GM23248 (cell line): ENCODE data around the gene SAMD7. TPM values are rescaled to one million over a fixed set of nuclear protein-coding genes. Genes with fewer than 3 reads are reported as not detected.

Source experiments
- DNase-seq: peaks from one replicate; pipeline ENCODE4 v3.0.0-alpha.2; 2015
- H2AFZ ChIP-seq: fragments of 200-600 bp; sonication (generic); 2 replicates; pipeline ENCODE4 v1.6.1; 2016; ENCODE audit warnings: antibody characterized with exemption
- H3F3A ChIP-seq: fragments of 200-600 bp; sonication (generic); 2 replicates; pipeline ENCODE4 v1.6.1; 2016; ENCODE audit warnings: mild to moderate bottlenecking, antibody characterized with exemption, mixed run types; ENCODE audit not compliant: insufficient read depth
- H3K27ac ChIP-seq: fragments of 200-600 bp; sonication (generic); 2 replicates; pipeline ENCODE4 v1.5.1; 2016; ENCODE audit warnings: mild to moderate bottlenecking
- H3K27me3 ChIP-seq: fragments of 200-600 bp; sonication (generic); replicated peaks from 2 replicates; pipeline ENCODE4 v1.6.1; 2016; ENCODE audit warnings: mild to moderate bottlenecking; ENCODE audit not compliant: insufficient read depth
- H3K36me3 ChIP-seq: fragments of 200-600 bp; sonication (generic); 2 replicates; pipeline ENCODE4 v1.6.1; 2016; ENCODE audit warnings: low read depth, mild to moderate bottlenecking
- H3K4me1 ChIP-seq: fragments of 200-600 bp; sonication (generic); 2 replicates; pipeline ENCODE4 v1.6.1; 2016; ENCODE audit warnings: mild to moderate bottlenecking; ENCODE audit not compliant: insufficient read depth
- H3K4me2 ChIP-seq: fragments of 200-600 bp; sonication (generic); one replicate; pipeline ENCODE4 v1.6.1; 2016; ENCODE audit warnings: mild to moderate bottlenecking; ENCODE audit not compliant: unreplicated experiment
- H3K4me3 ChIP-seq: fragments of 200-600 bp; sonication (generic); 2 replicates; pipeline ENCODE4 v1.5.1; 2016; ENCODE audit warnings: mild to moderate bottlenecking
- H3K79me2 ChIP-seq: fragments of 200-600 bp; sonication (generic); 2 replicates; pipeline ENCODE4 v1.6.1; 2016; ENCODE audit warnings: mild to moderate bottlenecking; ENCODE audit not compliant: insufficient read depth
- H3K9ac ChIP-seq: fragments of 200-600 bp; sonication (generic); 2 replicates; pipeline ENCODE4 v1.6.1; 2016; ENCODE audit warnings: mild to moderate bottlenecking
- H3K9me2 ChIP-seq: fragments of 200-600 bp; sonication (generic); 2 replicates; pipeline ENCODE4 v1.6.1; 2016; ENCODE audit warnings: mixed run types, mild to moderate bottlenecking, moderate library complexity; ENCODE audit not compliant: insufficient read depth
- H3K9me3 ChIP-seq: fragments of 200-600 bp; sonication (generic); one replicate; pipeline ENCODE4 v1.6.1; 2017; ENCODE audit warnings: low read depth
- H4K20me1 ChIP-seq: fragments of 200-600 bp; sonication (generic); 2 replicates; pipeline ENCODE4 v1.6.0; 2016; ENCODE audit not compliant: insufficient read depth
- EZH2 ChIP-seq: fragments of 200-600 bp; sonication (generic); IDR thresholded peaks from 2 replicates; pipeline ENCODE4 v1.6.1; 2018; ENCODE audit warnings: antibody characterized with exemption, mild to moderate bottlenecking; ENCODE audit not compliant: insufficient read depth, poor library complexity, severe bottlenecking
- EZH2phosphoT487 ChIP-seq: fragments of 200-600 bp; sonication (generic); IDR thresholded peaks from 2 replicates; pipeline ENCODE4 v1.6.1; 2018; ENCODE audit warnings: antibody characterized with exemption, moderate library complexity, mild to moderate bottlenecking, low read depth; ENCODE audit not compliant: insufficient read depth
- WGBS, 2 experiments: methylation state at CpG; one replicate each; pipeline ENCODE4 v1.1.6; 2015 to 2017; ENCODE audit warnings: low lambda C conversion rate in 2 of 2, low coverage in 1 of 2; ENCODE audit errors: missing lambda C conversion rate in 2 of 2; 5-methylcytosine and 5-hydroxymethylcytosine counted together
- in situ Hi-C: fragments of 300-500 bp; cut with MboI; formaldehyde crosslinking; loops from 2 replicates; pipeline ENCODE4 v1.15.0; 2020
- polyA plus RNA-seq: library from polyadenylated mRNA; unstranded; fragments of >200 nt; fragmentation: Nextera tagmentation; extraction: Ambion mirVana; gene quantifications from 2 replicates; pipeline ENCODE4 v1.2.1, GENCODE V29; 2016
- total RNA-seq: library from RNA; depleted of rRNA; stranded (reverse); fragments of >200 nt; shearing (Covaris generic); gene quantifications from 2 replicates; pipeline ENCODE4 v1.2.3, GENCODE V29; 2014

Gene SAMD7
- total and polyA plus RNA-seq, 2 experiments from 2014 or later, result not detected

DNA sequence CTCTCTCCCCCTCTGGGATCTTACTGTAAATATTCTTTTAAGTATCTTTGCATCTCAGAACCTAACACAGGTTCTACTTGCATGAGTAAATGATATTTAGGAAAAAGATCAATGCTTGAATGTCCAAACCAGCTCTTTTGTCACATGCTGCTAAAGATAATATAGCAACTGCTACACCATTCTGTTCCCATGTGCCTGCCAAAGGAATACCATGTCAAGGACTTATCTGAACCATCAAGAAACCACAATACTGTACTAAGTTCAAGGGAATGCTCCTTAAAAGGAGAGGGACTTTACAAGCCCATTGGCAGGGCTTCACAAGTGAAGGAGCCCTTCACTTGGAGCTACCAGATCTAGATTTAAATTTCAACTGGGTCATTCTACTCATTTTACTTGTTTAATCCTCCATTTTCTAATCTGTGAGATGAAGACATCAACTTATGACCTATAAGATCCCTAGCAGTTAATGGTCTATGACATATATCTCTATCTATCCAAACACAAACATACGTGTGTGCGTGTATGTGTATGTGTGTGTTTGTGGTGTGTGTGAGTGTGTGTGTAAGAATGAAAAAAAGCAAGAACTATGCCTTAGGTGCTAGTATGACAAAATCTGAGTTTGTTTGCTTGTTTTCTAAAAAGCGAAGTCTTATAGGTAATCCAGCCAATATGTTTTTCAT lies 42.2 kb downstream of the SAMD7 start:
- Histone ChIP-seq H3K9ac (no peak overlapping the region), H3K36me3 (no peaks in the 10 kb centered on the region), H3K4me3 (no peak overlapping the region), H4K20me1 (no peaks in the 10 kb centered on the region), H3K9me3 (no peaks in the 10 kb centered on the region), H3K9me2 (no peaks in the 10 kb centered on the region), H3F3A (no peaks in the 10 kb centered on the region), H3K27me3 (no peaks in the 10 kb centered on the region; the same call in 1 of the 2 replicates), H2AFZ (no peak overlapping the region), H3K4me2 (no peak overlapping the region), H3K27ac (no peak overlapping the region), H3K4me1 (no peaks in the 10 kb centered on the region), H3K79me2 (no peaks in the 10 kb centered on the region)
- no peak for DNase-seq
- TF ChIP-seq EZH2 (no peak), EZH2phosphoT487 (no peak)
- 94 to 96% methylated on average over 3 of the region's 3 CpGs for WGBS, 2 experiments
- in situ Hi-C loops, result no loop called here

DNA sequence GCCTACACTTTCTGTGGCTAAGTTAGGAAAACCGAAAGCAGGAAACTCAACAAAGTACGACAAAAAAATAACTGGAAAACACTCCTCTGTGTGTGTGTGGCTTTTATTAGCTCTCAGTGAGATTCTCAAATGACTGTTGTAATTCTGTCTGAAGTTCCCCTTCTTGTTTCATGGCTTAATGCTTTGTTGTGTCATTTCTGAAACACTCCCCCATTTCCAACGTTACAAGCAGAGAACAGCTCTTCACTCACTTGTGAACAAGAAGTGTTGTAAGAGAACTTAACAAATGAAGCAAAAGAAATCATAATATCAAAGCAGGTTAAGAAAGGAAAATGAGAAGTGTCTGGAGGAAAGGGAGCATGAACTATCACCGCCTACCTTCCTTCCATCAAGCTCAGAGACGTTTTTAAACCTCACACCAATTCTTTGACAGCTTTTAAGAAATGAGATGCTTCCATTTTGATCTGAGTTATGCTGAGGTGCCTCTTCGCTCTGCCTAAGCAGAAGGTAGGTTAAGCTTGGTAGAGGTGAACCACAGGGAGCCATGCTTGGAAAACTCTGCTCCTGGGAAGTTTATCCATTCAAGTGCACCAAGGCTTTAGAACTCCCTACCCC lies 42.9 kb downstream of the SAMD7 start:
- in situ Hi-C loops, result no loop called here
- 56 to 59% methylated on average over 6 of the region's 6 CpGs for WGBS, 2 experiments
- no peaks in the 10 kb centered on the region for H3F3A ChIP-seq
- H3K36me3 ChIP-seq, result no peaks in the 10 kb centered on the region
- no peaks in the 10 kb centered on the region for H3K4me1 ChIP-seq
- H3K9ac ChIP-seq, result no peak overlapping the region
- H3K27ac ChIP-seq, result no peak overlapping the region
- H4K20me1 ChIP-seq, result no peaks in the 10 kb centered on the region
- H3K9me3 ChIP-seq, result no peaks in the 10 kb centered on the region
- DNase-seq, result no peak
- H3K4me2 ChIP-seq, result no peak overlapping the region
- no peaks in the 10 kb centered on the region for H3K9me2 ChIP-seq
- H3K79me2 ChIP-seq, result no peaks in the 10 kb centered on the region
- no peak overlapping the region for H3K4me3 ChIP-seq
- no peak overlapping the region for H2AFZ ChIP-seq
- TF ChIP-seq EZH2, result no peak
- TF ChIP-seq EZH2phosphoT487, result no peak
- H3K27me3 ChIP-seq, result no peaks in the 10 kb centered on the region; the same call in none of the 2 replicates

DNA sequence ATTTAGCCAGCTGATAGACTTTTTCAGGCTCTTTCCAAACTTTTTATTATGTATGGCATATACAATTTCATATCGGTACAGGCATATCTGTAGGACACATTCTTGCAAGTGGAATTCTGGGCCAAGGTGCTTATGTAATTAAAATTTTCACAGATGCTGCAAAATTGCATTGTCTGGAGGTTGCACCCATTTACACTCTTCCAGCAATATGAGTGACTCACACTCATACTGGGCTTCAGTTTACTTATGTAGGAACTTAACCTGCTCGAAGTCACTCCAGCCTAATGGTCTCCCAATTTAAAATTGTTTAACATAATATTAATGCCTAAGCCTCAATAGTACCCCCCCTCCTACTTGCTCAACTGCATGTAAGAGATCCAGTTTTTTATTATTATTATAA lies 44.0 kb downstream of the SAMD7 start:
- Histone ChIP-seq H3K36me3 (no peaks in the 10 kb centered on the region), H3K4me3 (no peak overlapping the region), H3K9me2 (no peaks in the 10 kb centered on the region), H3K27ac (no peak overlapping the region), H3F3A (no peaks in the 10 kb centered on the region), H3K9ac (no peak overlapping the region), H2AFZ (no peak overlapping the region), H3K9me3 (no peaks in the 10 kb centered on the region), H3K79me2 (no peaks in the 10 kb centered on the region), H3K4me1 (no peaks in the 10 kb centered on the region), H4K20me1 (no peaks in the 10 kb centered on the region), H3K27me3 (no peaks in the 10 kb centered on the region; the same call in none of the 2 replicates), H3K4me2 (no peak overlapping the region)
- in situ Hi-C loops, result no loop called here
- TF ChIP-seq EZH2phosphoT487, result no peak
- no peak for TF ChIP-seq EZH2
- no peak for DNase-seq
- 46 to 47% methylated on average over 2 of the region's 2 CpGs for WGBS, 2 experiments

DNA sequence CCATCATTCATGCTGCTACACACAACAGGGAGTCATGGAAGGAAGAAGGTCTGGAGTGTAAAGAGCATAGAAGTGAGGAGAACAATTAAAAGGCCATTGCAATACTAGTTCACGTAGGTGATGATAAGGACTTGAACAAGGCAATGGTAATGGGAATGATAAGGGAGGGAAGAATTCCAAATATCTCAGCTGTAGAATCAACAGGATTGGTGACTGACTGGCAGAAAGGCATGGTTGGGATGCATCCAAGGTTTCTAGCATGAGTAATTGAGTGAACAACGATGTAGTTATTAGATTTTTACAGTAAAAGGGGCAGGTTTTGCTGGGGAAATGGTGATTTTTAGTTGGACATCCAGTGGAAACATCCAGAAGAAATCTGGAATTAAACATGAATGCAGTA lies 52.8 kb downstream of the SAMD7 start:
- no peak overlapping the region for H3K4me2 ChIP-seq
- in situ Hi-C loops, result no loop called here

More for the DNA sequence above, 52.8 kb downstream of the SAMD7 start:
- Histone ChIP-seq H3K9me3 (no peaks in the 10 kb centered on the region), H2AFZ (no peak overlapping the region), H3K4me1 (peaks cover 16% of the 10 kb centered on the region), H3K27me3 (no peaks in the 10 kb centered on the region; the same call in 1 of the 2 replicates), H3K79me2 (peaks cover 32% of the 10 kb centered on the region), H3K9me2 (no peaks in the 10 kb centered on the region), H3K27ac (no peak overlapping the region), H3K9ac (no peak overlapping the region), H3F3A (no peaks in the 10 kb centered on the region; the same call in 1 of the 2 replicates), H3K4me3 (no peak overlapping the region), H3K36me3 (no peaks in the 10 kb centered on the region), H4K20me1 (peaks cover 12% of the 10 kb centered on the region; the same call in 1 of the 2 replicates)
- TF ChIP-seq EZH2phosphoT487 (no peak), EZH2 (no peak)
- 34 to 43% methylated on average over 2 of the region's 2 CpGs for WGBS, 2 experiments
- DNase-seq, result peak; percentile 39
